CD4-positive, alpha-beta T cell treated with Interleukin-1 beta for 1 hour (primary cell): ENCODE results near the gene GNAQ.
A peak's percentile ranks its signal among the peaks of the same experiment; 100 is the strongest.

Source experiments
- DNase-seq, 2 donors: peaks; one replicate each; pipeline ENCODE4 v3.0.0-alpha.2; 2020 to 2022

Gene GNAQ

GRCh38 chr9:78000221-78000620 lies 31.4 kb downstream of the GNAQ start:
- DNase-seq, result no peak

- DNase-seq, result no peak
These were observed 32.4 kb downstream of the GNAQ start for GRCh38 chr9:77999231-77999631.

- DNase-seq, result no peak
These were observed 33.9 kb downstream of the GNAQ start for GRCh38 chr9:77997611-77998284.

GRCh38 chr9:77996696-77997095 lies 34.9 kb downstream of the GNAQ start:
- DNase-seq, result no peak

GRCh38 chr9:77991191-77991590 lies 40.4 kb downstream of the GNAQ start:
- no peak for DNase-seq

- DNase-seq, result no peak
These were observed 41.7 kb downstream of the GNAQ start for GRCh38 chr9:77989909-77990308.

- no peak for DNase-seq
These were observed 42.2 kb downstream of the GNAQ start for GRCh38 chr9:77989458-77989857.

GRCh38 chr9:77988630-77989029 lies 43.0 kb downstream of the GNAQ start:
- no peak for DNase-seq

GRCh38 chr9:77987880-77988525 lies 43.6 kb downstream of the GNAQ start:
- DNase-seq, result no peak

GRCh38 chr9:77987081-77987656 lies 44.4 kb downstream of the GNAQ start:
- no peak for DNase-seq

GRCh38 chr9:77985996-77986395 lies 45.6 kb downstream of the GNAQ start:
- DNase-seq, result no peak

- no peak for DNase-seq
These were observed 48.3 kb downstream of the GNAQ start for GRCh38 chr9:77983320-77983662.

- DNase-seq, result no peak
These were observed 48.9 kb downstream of the GNAQ start for GRCh38 chr9:77982581-77983319.

- no peak for DNase-seq
These were observed 49.7 kb downstream of the GNAQ start for GRCh38 chr9:77981907-77982306.

- DNase-seq, result peak in 1 of 2 donors; percentile 30
These were observed 50.3 kb downstream of the GNAQ start for GRCh38 chr9:77981332-77981731.

- no peak for DNase-seq
These were observed 51.0 kb downstream of the GNAQ start for GRCh38 chr9:77980622-77981021.

- DNase-seq, result no peak
These were observed 53.4 kb downstream of the GNAQ start for GRCh38 chr9:77978086-77978781.

- peak; percentile 56 to 63 for DNase-seq
These were observed 54.4 kb downstream of the GNAQ start for GRCh38 chr9:77977210-77977611.

- DNase-seq, result no peak
These were observed 55.8 kb downstream of the GNAQ start for GRCh38 chr9:77975806-77976205.

- no peak for DNase-seq
These were observed 56.6 kb downstream of the GNAQ start for GRCh38 chr9:77975036-77975435.

- DNase-seq, result no peak
These were observed 57.2 kb downstream of the GNAQ start for GRCh38 chr9:77974434-77974833.

- no peak for DNase-seq
These were observed 62.5 kb downstream of the GNAQ start for GRCh38 chr9:77969083-77969482.

GRCh38 chr9:77968506-77968905 lies 63.1 kb downstream of the GNAQ start:
- no peak for DNase-seq
